Chondrocyte (in vitro differentiated cells): ENCODE data around the gene GLYATL2. TPM values are rescaled to one million over a fixed set of nuclear protein-coding genes. Genes with fewer than 3 reads are reported as not detected.

Source experiments
- DNase-seq: peaks from one replicate; pipeline ENCODE4 v3.0.0; 2021; ENCODE audit warnings: mixed read lengths, low spot score
- H3K27ac Mint-ChIP-seq: one replicate; pipeline ENCODE4 v1.8.0; 2021; ENCODE audit warnings: mild to moderate bottlenecking, moderate library complexity, mixed read lengths; ENCODE audit not compliant: unreplicated experiment
- H3K27me3 Mint-ChIP-seq: 2 replicates; pipeline ENCODE4 v1.8.0; 2021; ENCODE audit warnings: low read depth, mixed read lengths
- H3K36me3 Mint-ChIP-seq: 2 replicates; pipeline ENCODE4 v1.8.0; 2021; ENCODE audit warnings: low read depth, mixed read lengths
- H3K4me1 Mint-ChIP-seq: 2 replicates; pipeline ENCODE4 v1.8.0; 2021; ENCODE audit warnings: low read depth, mild to moderate bottlenecking, mixed read lengths
- H3K4me3 Mint-ChIP-seq: one replicate; pipeline ENCODE4 v1.8.0; 2021; ENCODE audit warnings: mild to moderate bottlenecking, moderate library complexity, mixed read lengths; ENCODE audit not compliant: unreplicated experiment
- H3K9me3 Mint-ChIP-seq: 2 replicates; pipeline ENCODE4 v1.8.0; 2021; ENCODE audit warnings: low read depth, mixed read lengths
- CTCF ChIP-seq: fragments of 200-600 bp; sonication (generic); IDR thresholded peaks from 2 replicates; pipeline ENCODE4 v1.5.0; 2021; ENCODE audit warnings: antibody characterized with exemption, mild to moderate bottlenecking, moderate library complexity
- total RNA-seq: library from RNA; stranded (reverse); gene quantifications from 3 replicates; pipeline ENCODE4 v1.2.1, GENCODE V29; 2021

Gene GLYATL2
- total RNA-seq, 1 donor from 2014 or later = 0.35 TPM

- no peak overlapping the region for H3K27ac Mint-ChIP-seq
- TF ChIP-seq CTCF = no peak
- no peaks in the 10 kb centered on the region for H3K4me1 Mint-ChIP-seq
- no peak for DNase-seq
- H3K27me3 Mint-ChIP-seq = no peaks in the 10 kb centered on the region
- H3K36me3 Mint-ChIP-seq = peaks cover 2% of the 10 kb centered on the region
- no peak overlapping the region for H3K4me3 Mint-ChIP-seq
- H3K9me3 Mint-ChIP-seq = peaks cover 35% of the 10 kb centered on the region
Measured at GRCh38 chr11:58880166-58880565, 35.7 kb upstream of the GLYATL2 start.

GRCh38 chr11:58867556-58867955 is 23.1 kb upstream of the GLYATL2 start:
- Mint-ChIP-seq H3K27ac (no peak overlapping the region), H3K4me1 (no peaks in the 10 kb centered on the region), H3K4me3 (no peak overlapping the region), H3K27me3 (no peaks in the 10 kb centered on the region), H3K36me3 (no peaks in the 10 kb centered on the region), H3K9me3 (peaks cover 38% of the 10 kb centered on the region)
- no peak for DNase-seq
- no peak for TF ChIP-seq CTCF

GRCh38 chr11:58866788-58867187 is 22.3 kb upstream of the GLYATL2 start:
- TF ChIP-seq CTCF = no peak
- H3K27me3 Mint-ChIP-seq = no peaks in the 10 kb centered on the region
- no peak for DNase-seq

GRCh38 chr11:58864335-58864734 is 19.8 kb upstream of the GLYATL2 start:
- peaks cover 43% of the 10 kb centered on the region for H3K9me3 Mint-ChIP-seq
- TF ChIP-seq CTCF = no peak
- no peaks in the 10 kb centered on the region for H3K27me3 Mint-ChIP-seq
- no peak overlapping the region for H3K27ac Mint-ChIP-seq
- no peaks in the 10 kb centered on the region for H3K4me1 Mint-ChIP-seq
- peaks cover 3% of the 10 kb centered on the region for H3K36me3 Mint-ChIP-seq
- DNase-seq = no peak
- H3K4me3 Mint-ChIP-seq = no peak overlapping the region

More at GRCh38 chr11:58866788-58867187, 22.3 kb upstream of the GLYATL2 start:
- H3K27ac Mint-ChIP-seq = no peak overlapping the region
- no peaks in the 10 kb centered on the region for H3K4me1 Mint-ChIP-seq
- peaks cover 42% of the 10 kb centered on the region for H3K9me3 Mint-ChIP-seq
- no peak overlapping the region for H3K4me3 Mint-ChIP-seq
- peaks cover 3% of the 10 kb centered on the region for H3K36me3 Mint-ChIP-seq

- no peak for TF ChIP-seq CTCF
- DNase-seq = no peak
- H3K36me3 Mint-ChIP-seq = peaks cover 3% of the 10 kb centered on the region
- no peak overlapping the region for H3K27ac Mint-ChIP-seq
- H3K27me3 Mint-ChIP-seq = no peaks in the 10 kb centered on the region
- peaks cover 45% of the 10 kb centered on the region for H3K9me3 Mint-ChIP-seq
- no peaks in the 10 kb centered on the region for H3K4me1 Mint-ChIP-seq
- no peak overlapping the region for H3K4me3 Mint-ChIP-seq
Measured at GRCh38 chr11:58863697-58864096, 19.2 kb upstream of the GLYATL2 start.
